H9 (cell line): ENCODE data around the gene RAB11FIP5. TPM values are rescaled to one million over a fixed set of nuclear protein-coding genes. Genes with fewer than 3 reads are reported as not detected.

Experiments used
- DNase-seq: peaks from one replicate; pipeline ENCODE4 v3.0.0-alpha.2; 2017
- H2AFZ ChIP-seq: one replicate; pipeline ENCODE4 v1.6.1; 2013; ENCODE audit warnings: mild to moderate bottlenecking, low read length, control low read depth, moderate library complexity
- H2AK5ac ChIP-seq: 2 replicates; pipeline ENCODE4 v1.6.1; 2013; ENCODE audit warnings: low read length, control low read depth, mixed read lengths; ENCODE audit not compliant: insufficient read length
- H2BK120ac ChIP-seq: one replicate; pipeline ENCODE4 v1.6.1; 2013; ENCODE audit warnings: low read depth, mild to moderate bottlenecking, low read length, control low read depth, inconsistent platforms; ENCODE audit not compliant: poor library complexity, severe bottlenecking
- H2BK12ac ChIP-seq: 2 replicates; pipeline ENCODE4 v1.6.1; 2013; ENCODE audit warnings: low read length, control low read depth, mixed read lengths, low read depth; ENCODE audit not compliant: insufficient read length
- H2BK15ac ChIP-seq: 2 replicates; pipeline ENCODE4 v1.6.1; 2013; ENCODE audit warnings: low read depth, low read length, control low read depth
- H2BK20ac ChIP-seq: one replicate; pipeline ENCODE4 v1.6.1; 2013; ENCODE audit warnings: low read depth, mild to moderate bottlenecking, low read length, control low read depth, inconsistent platforms; ENCODE audit not compliant: poor library complexity, severe bottlenecking
- H2BK5ac ChIP-seq: 2 replicates; pipeline ENCODE4 v1.6.1; 2013; ENCODE audit warnings: low read length, control low read depth, mixed read lengths; ENCODE audit not compliant: insufficient read length
- H3K14ac ChIP-seq: 2 replicates; pipeline ENCODE4 v1.6.1; 2013; ENCODE audit warnings: low read length, control low read depth; ENCODE audit not compliant: insufficient read depth
- H3K18ac ChIP-seq: 2 replicates; pipeline ENCODE4 v1.6.1; 2013; ENCODE audit warnings: low read depth, mild to moderate bottlenecking, mixed read lengths, low read length, control low read depth; ENCODE audit not compliant: insufficient read length
- H3K23ac ChIP-seq: 2 replicates; pipeline ENCODE4 v1.6.1; 2013; ENCODE audit warnings: low read length, control low read depth, mixed read lengths, low read depth; ENCODE audit not compliant: insufficient read length
- H3K23me2 ChIP-seq: 2 replicates; pipeline ENCODE4 v1.6.1; 2013; ENCODE audit warnings: low read depth, mild to moderate bottlenecking, mixed read lengths, low read length, control low read depth; ENCODE audit not compliant: insufficient read length, poor library complexity, severe bottlenecking
- H3K27ac ChIP-seq: 2 replicates; pipeline ENCODE4 v1.5.1; 2013; ENCODE audit warnings: low read length, control low read depth, mixed read lengths, low read depth; ENCODE audit not compliant: insufficient read length
- H3K27me3 ChIP-seq: 2 replicates; pipeline ENCODE4 v1.6.1; 2013; ENCODE audit warnings: low read length, control low read depth, inconsistent platforms; ENCODE audit not compliant: insufficient read depth
- H3K4ac ChIP-seq: 2 replicates; pipeline ENCODE4 v1.6.1; 2013; ENCODE audit warnings: low read depth, mild to moderate bottlenecking, control low read depth, inconsistent platforms, low read length, moderate library complexity
- H3K4me1 ChIP-seq: 2 replicates; pipeline ENCODE4 v1.6.1; 2013; ENCODE audit warnings: low read length, control low read depth, inconsistent platforms; ENCODE audit not compliant: insufficient read depth
- H3K4me2 ChIP-seq: 2 replicates; pipeline ENCODE4 v1.6.1; 2013; ENCODE audit warnings: low read length, control low read depth, mixed read lengths; ENCODE audit not compliant: insufficient read length, insufficient read depth
- H3K56ac ChIP-seq: 2 replicates; pipeline ENCODE4 v1.6.1; 2013; ENCODE audit warnings: low read depth, mild to moderate bottlenecking, mixed read lengths, low read length, control low read depth; ENCODE audit not compliant: insufficient read length
- H3K79me1 ChIP-seq: 2 replicates; pipeline ENCODE4 v1.6.1; 2013; ENCODE audit warnings: low read depth, mild to moderate bottlenecking, moderate library complexity, low read length, control low read depth, inconsistent platforms; ENCODE audit not compliant: insufficient read depth, poor library complexity, severe bottlenecking
- H3K79me2 ChIP-seq: 2 replicates; pipeline ENCODE4 v1.6.1; 2013; ENCODE audit warnings: low read length, control low read depth, inconsistent platforms; ENCODE audit not compliant: insufficient read depth
- H3K9ac ChIP-seq: 2 replicates; pipeline ENCODE4 v1.6.1; 2013; ENCODE audit warnings: low read length, control low read depth, mixed read lengths; ENCODE audit not compliant: insufficient read length; ENCODE audit errors: extremely low read depth
- H3K9me3 ChIP-seq: one replicate; pipeline ENCODE4 v1.6.1; 2013; ENCODE audit warnings: low read depth, low read length, inconsistent platforms; ENCODE audit not compliant: control insufficient read depth
- H3T11ph ChIP-seq: one replicate; pipeline ENCODE4 v1.6.1; 2013; ENCODE audit warnings: mild to moderate bottlenecking, low read length, control low read depth, inconsistent platforms
- H4K20me1 ChIP-seq: one replicate; pipeline ENCODE4 v1.6.1; 2013; ENCODE audit not compliant: control insufficient read depth, insufficient read length, insufficient read depth
- H4K5ac ChIP-seq: 2 replicates; pipeline ENCODE4 v1.6.1; 2013; ENCODE audit warnings: low read depth, mild to moderate bottlenecking, mixed read lengths, low read length, control low read depth; ENCODE audit not compliant: insufficient read length
- H4K8ac ChIP-seq: replicated peaks from 2 replicates; pipeline ENCODE4 v1.6.1; 2013; ENCODE audit warnings: low read length, control low read depth, mixed read lengths, low read depth; ENCODE audit not compliant: insufficient read length
- H4K91ac ChIP-seq: 2 replicates; pipeline ENCODE4 v1.6.1; 2013; ENCODE audit warnings: low read depth, mild to moderate bottlenecking, moderate library complexity, mixed read lengths, low read length, control low read depth; ENCODE audit not compliant: insufficient read length
- H3K27ac Mint-ChIP-seq, 3 experiments: 2 replicates in 2 of 3; 3 replicates in 1 of 3; pipeline ENCODE4 v1.8.0; 2020 to 2021; ENCODE audit warnings: mixed read lengths in 3 of 3, mild to moderate bottlenecking in 1 of 3, moderate library complexity in 1 of 3
- H3K27me3 Mint-ChIP-seq: 2 replicates; pipeline ENCODE4 v1.8.0; 2021; ENCODE audit warnings: low read depth, mild to moderate bottlenecking, moderate library complexity, mixed read lengths
- H3K36me3 Mint-ChIP-seq, 3 experiments: 2 replicates in 2 of 3; 3 replicates in 1 of 3; pipeline ENCODE4 v1.8.0; 2020 to 2021; ENCODE audit warnings: low read depth in 3 of 3, mixed read lengths in 3 of 3; ENCODE audit not compliant: insufficient read depth in 1 of 3
- H3K4me1 Mint-ChIP-seq, 2 experiments: 2 replicates each; pipeline ENCODE4 v1.8.0; 2020; ENCODE audit warnings: mixed read lengths in 2 of 2
- H3K4me3 Mint-ChIP-seq, 2 experiments: 2 replicates in 1 of 2; 3 replicates in 1 of 2; pipeline ENCODE4 v1.8.0; 2020 to 2021; ENCODE audit warnings: mild to moderate bottlenecking in 2 of 2, mixed read lengths in 2 of 2, moderate library complexity in 1 of 2
- H3K9me3 Mint-ChIP-seq, 2 experiments: 2 replicates in 1 of 2; 3 replicates in 1 of 2; pipeline ENCODE4 v1.8.0; 2020; ENCODE audit warnings: mild to moderate bottlenecking in 2 of 2, mixed read lengths in 2 of 2, moderate library complexity in 1 of 2
- WGBS: extraction: QIAGEN DNeasy Blood & Tissue Kit; methylation state at CpG from one replicate; pipeline ENCODE4 v1.1.7; 2013; ENCODE audit warnings: missing lambda C conversion rate, low lambda C conversion rate, mixed read lengths; ENCODE audit not compliant: insufficient read length; ENCODE audit errors: extremely low coverage; 5-methylcytosine and 5-hydroxymethylcytosine counted together
- total RNA-seq: library from RNA; stranded (reverse); gene quantifications from 2 replicates; pipeline ENCODE4 v1.2.1, GENCODE V29; 2021
- TF ChIP-seq, protein P1 (sequence below): fragments of 200-600 bp; sonication (generic); conservative IDR thresholded peaks from 3 replicates; pipeline ENCODE4 v1.8.0; 2021; ENCODE audit warnings: antibody characterized with exemption, mild to moderate bottlenecking

RAB11FIP5 gene
- total RNA-seq, 1 experiment from 2014 or later = 7.1 TPM

DNA sequence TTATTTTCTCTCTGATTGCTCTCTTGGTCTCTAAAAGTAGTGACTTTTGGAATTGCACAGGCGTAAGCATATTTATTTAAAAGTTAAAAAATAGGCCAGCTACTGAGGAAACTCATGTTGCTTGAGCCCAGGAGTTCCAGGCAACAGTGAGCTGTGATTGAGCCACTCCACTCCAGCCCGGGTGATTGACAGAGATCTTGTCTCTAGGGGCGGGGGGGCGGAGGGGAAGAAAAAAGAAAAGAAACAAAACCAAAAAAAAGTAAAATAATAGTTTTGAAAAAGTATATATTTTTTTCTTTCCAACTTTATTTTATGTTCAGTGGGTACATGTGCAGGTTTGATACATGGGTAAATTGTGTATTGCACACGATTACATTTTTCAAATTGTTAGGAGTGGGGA, 18.0 kb upstream of the RAB11FIP5 start:
- no CpG with 5 or more reads among the region's 5 CpGs for WGBS
- peaks cover 0 to 2% of the 10 kb centered on the region in 2 experiments; a peak in 2 of 4 replicates for H3K4me1 Mint-ChIP-seq
- TF ChIP-seq, protein P1, sequence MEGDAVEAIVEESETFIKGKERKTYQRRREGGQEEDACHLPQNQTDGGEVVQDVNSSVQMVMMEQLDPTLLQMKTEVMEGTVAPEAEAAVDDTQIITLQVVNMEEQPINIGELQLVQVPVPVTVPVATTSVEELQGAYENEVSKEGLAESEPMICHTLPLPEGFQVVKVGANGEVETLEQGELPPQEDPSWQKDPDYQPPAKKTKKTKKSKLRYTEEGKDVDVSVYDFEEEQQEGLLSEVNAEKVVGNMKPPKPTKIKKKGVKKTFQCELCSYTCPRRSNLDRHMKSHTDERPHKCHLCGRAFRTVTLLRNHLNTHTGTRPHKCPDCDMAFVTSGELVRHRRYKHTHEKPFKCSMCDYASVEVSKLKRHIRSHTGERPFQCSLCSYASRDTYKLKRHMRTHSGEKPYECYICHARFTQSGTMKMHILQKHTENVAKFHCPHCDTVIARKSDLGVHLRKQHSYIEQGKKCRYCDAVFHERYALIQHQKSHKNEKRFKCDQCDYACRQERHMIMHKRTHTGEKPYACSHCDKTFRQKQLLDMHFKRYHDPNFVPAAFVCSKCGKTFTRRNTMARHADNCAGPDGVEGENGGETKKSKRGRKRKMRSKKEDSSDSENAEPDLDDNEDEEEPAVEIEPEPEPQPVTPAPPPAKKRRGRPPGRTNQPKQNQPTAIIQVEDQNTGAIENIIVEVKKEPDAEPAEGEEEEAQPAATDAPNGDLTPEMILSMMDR = no peak

More for the DNA sequence above, 18.0 kb upstream of the RAB11FIP5 start:
- Histone ChIP-seq H2AK5ac (no peak overlapping the region), H3K4me1 (no peaks in the 10 kb centered on the region), H3K27me3 (no peaks in the 10 kb centered on the region), H3K9me3 (no peaks in the 10 kb centered on the region), H2BK5ac (no peak overlapping the region), H2BK12ac (no peak overlapping the region), H2BK20ac (no peak overlapping the region), H3K14ac (no peak overlapping the region), H4K20me1 (no peaks in the 10 kb centered on the region), H3K23me2 (no peaks in the 10 kb centered on the region), H3K79me1 (no peaks in the 10 kb centered on the region), H4K8ac (no peak overlapping the region), H4K5ac (no peak overlapping the region), H3K4ac (no peak overlapping the region), H3K9ac (no peak overlapping the region), H3K18ac (no peak overlapping the region), H2AFZ (no peak overlapping the region), H3K4me2 (no peak overlapping the region), H2BK15ac (no peak overlapping the region), H3K56ac (no peak overlapping the region), H4K91ac (no peak overlapping the region), H3K23ac (no peak overlapping the region), H3T11ph (no peak overlapping the region), H3K27ac (no peak overlapping the region), H2BK120ac (no peak overlapping the region), H3K79me2 (no peaks in the 10 kb centered on the region)
- DNase-seq = no peak
- H3K9me3 Mint-ChIP-seq = peaks cover 0 to 5% of the 10 kb centered on the region in 2 experiments; a peak in 1 of 5 replicates
- peaks cover 8% of the 10 kb centered on the region for H3K27me3 Mint-ChIP-seq
- no peak overlapping the region for H3K27ac Mint-ChIP-seq
- no peak overlapping the region for H3K4me3 Mint-ChIP-seq
- no peaks in the 10 kb centered on the region; a peak in 1 of 7 replicates for H3K36me3 Mint-ChIP-seq
